VCaP (cell line): ENCODE data around the gene ALDH1A3.

Source experiments
- H3K27ac ChIP-seq: fragments of 450-650 bp; 2 replicates; pipeline ENCODE4 v1.5.1; 2017
- TF ChIP-seq, protein P1 (sequence below): fragments of 450-650 bp; conservative IDR thresholded peaks from 2 replicates; pipeline ENCODE4 v1.5.1; 2017; ENCODE audit warnings: mild to moderate bottlenecking, moderate library complexity

Gene ALDH1A3

GRCh38 chr15:100942656-100943425 is 63.2 kb downstream of the ALDH1A3 start:
- H3K27ac ChIP-seq: no peak overlapping the region
- TF ChIP-seq, protein P1, sequence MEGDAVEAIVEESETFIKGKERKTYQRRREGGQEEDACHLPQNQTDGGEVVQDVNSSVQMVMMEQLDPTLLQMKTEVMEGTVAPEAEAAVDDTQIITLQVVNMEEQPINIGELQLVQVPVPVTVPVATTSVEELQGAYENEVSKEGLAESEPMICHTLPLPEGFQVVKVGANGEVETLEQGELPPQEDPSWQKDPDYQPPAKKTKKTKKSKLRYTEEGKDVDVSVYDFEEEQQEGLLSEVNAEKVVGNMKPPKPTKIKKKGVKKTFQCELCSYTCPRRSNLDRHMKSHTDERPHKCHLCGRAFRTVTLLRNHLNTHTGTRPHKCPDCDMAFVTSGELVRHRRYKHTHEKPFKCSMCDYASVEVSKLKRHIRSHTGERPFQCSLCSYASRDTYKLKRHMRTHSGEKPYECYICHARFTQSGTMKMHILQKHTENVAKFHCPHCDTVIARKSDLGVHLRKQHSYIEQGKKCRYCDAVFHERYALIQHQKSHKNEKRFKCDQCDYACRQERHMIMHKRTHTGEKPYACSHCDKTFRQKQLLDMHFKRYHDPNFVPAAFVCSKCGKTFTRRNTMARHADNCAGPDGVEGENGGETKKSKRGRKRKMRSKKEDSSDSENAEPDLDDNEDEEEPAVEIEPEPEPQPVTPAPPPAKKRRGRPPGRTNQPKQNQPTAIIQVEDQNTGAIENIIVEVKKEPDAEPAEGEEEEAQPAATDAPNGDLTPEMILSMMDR: no peak

DNA sequence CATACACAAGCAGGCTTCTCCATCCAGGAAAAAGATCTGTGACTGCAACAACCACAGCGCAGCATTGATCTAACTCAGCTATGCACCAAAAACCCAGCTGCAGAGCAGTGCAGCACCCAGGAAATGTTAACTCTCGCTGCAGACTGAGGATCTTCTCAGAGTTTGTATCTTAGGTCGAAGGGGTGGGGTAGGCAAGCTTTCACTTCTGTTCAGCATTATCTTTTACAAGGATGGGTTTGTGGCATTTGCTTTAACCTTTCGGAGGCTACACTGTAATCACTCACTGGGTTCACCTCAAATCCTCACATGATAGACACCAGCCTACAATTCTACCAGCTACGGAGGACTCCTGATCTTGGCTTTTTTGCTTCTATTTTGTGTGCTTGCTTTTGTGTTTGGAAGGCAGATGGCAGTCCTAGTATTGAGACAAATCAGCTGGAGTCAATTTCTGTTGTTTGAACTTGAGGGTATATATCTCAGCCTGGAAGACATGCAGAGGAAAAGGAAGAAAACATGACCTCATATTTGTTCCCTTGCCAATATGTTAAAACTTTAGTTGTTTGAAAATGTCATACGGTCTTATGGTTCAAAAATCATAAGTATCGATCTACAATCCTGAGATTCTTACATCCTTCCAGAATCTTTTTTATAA is 64.7 kb downstream of the ALDH1A3 start:
- H3K27ac ChIP-seq: no peak overlapping the region
- TF ChIP-seq, protein P1: no peak

GRCh38 chr15:100944986-100945385 is 65.4 kb downstream of the ALDH1A3 start:
- H3K27ac ChIP-seq: no peak overlapping the region
- TF ChIP-seq, protein P1: no peak

GRCh38 chr15:100947760-100948429 is 68.3 kb downstream of the ALDH1A3 start:
- H3K27ac ChIP-seq: no peak overlapping the region
- TF ChIP-seq, protein P1: no peak

GRCh38 chr15:100948430-100948762 is 68.8 kb downstream of the ALDH1A3 start:
- TF ChIP-seq, protein P1: no peak
- H3K27ac ChIP-seq: no peak overlapping the region

- TF ChIP-seq, protein P1: no peak
- H3K27ac ChIP-seq: no peak overlapping the region
These were observed 70.1 kb downstream of the ALDH1A3 start for GRCh38 chr15:100949691-100950090.

DNA sequence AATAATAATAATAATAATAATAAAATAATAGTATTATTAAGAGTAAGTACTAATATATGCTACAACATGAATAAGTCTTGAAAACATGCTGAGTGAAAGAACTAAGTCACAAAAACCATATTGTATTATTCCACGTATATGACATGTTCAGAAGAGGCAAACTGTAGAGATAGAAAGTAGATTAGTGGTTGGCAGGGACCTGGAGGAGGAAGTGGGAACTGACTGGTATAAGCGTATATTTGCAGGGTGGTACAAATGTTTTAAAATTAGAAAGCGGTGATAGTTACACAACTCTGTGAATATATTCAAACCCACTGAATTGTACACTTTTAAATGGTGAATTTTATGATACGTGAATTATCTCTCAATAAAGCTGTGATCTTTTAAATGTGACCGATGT is 72.3 kb downstream of the ALDH1A3 start:
- TF ChIP-seq, protein P1: no peak
- no peak overlapping the region for H3K27ac ChIP-seq
